HuH-7 (cell line): ENCODE measurements around the gene FYCO1.

Source experiments
- DNase-seq: peaks from one replicate; pipeline ENCODE4 v3.0.0; 2011; ENCODE audit warnings: low spot score

The FYCO1 gene

DNA sequence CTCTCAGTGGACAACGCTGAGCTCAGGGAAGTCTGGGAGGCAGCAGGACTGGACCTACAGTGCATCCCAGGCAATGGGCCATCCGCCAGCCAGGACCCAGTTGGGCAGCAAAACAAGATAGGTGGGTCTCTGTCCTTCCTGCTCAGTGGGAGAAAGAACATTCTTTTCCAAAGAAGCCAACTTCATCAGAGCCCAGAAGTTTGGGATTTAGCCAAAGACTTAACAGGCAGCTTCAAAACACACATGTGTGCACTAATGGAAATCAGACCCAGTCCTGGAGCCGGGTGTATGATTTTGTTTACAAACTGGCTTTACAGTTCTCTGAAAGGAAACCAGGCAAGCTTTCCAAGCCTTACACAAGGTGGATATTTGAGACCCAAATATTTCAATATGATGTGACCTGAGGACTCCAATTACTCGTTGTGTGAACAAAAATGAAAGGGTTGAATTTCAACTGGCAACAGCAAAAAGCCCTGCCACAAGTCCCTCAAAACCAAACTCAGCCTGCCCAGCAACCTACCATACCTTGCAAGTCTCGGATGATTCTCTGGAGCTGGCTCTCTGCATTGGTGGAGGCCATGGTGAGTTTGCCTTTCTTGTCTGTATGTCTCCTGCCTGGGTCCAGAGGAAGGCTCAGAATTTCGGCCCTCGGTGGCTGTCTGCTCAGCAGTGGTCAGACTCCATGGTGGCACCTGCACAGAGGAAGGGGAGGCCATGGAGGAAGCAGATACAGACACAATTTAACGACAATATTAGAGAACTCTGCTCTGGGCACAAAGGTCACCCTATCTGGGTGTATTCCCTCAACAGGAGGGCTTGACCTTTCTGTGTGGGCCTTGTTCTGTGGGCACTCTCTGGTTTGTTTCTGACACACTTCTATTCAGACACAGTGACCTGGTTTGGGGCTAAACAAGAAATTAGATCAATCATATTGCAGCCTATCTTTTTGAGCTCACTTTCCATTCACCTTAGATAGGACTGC, 11.0 kb downstream of the FYCO1 start:
- DNase-seq, result no peak

DNA sequence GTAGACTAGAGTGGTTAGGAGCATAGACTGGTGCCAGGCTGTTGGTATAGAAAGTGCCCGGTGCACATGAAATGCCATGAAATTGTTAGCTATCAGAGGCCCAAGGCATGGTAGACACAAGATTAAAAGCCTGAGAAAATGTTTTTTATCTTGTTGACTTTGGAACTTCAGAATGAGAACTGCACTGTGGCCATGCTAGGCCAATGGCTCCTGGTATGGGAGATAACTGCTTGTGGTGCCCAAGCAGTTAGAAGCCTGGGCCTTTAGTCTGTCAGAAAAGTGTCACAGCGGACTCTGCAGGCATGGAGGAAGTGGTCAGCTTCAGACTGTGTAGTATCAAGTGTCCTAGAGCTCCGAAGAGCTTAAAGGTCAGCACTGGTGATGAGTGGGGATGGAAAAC, 11.9 kb downstream of the FYCO1 start:
- DNase-seq, result no peak

DNA sequence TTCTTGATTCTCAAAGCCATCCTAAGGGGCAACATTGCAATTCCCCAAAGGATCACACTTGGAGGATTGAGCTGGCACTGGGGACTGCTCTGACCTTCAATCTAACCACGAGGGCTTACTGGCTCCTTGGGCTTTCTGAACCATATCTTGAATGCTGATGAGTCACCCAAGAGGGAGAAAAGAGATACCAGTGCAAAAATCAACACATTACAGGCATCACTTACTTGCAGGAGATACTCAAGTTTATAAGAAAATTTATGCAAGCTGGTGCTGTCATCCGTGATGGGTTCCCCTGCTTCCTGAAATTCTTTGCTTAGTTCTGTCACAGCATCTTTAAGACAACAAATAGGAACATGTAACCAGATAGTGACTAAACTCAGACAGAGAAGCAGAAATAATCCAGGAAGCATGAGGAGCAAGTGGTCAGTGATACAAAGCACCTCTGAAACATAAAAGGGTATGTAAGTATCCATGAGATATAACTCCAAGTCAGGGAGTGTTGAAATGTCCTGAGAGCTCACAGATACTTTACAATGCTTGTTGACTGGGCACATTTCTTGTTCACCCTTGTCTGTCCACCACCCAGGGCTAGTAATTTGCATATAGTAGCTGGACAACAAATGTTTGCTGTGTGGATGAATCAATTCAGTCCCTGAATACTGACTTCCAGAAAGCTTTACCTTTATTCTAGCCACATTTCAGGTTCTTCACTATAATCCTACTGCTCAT, 14.1 kb downstream of the FYCO1 start:
- no peak for DNase-seq

DNA sequence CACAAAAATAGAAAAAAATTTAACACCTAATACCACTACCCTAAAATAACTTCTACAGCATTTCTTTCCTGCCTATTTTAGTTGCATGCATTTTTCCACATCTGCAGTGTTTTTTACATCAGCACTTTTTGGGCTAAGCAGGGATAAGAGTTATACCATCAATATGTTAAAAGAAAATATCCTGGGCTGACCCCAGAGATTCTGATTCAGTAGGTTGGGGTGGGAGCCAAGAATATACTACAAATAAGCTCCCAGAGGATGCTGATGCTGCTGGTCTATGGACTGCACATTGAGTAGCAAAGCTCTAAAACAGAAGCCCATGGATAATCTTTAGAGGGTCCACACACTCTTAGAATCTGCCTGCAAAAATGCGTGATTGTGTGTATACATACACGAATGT, 14.8 kb downstream of the FYCO1 start:
- no peak for DNase-seq

DNA sequence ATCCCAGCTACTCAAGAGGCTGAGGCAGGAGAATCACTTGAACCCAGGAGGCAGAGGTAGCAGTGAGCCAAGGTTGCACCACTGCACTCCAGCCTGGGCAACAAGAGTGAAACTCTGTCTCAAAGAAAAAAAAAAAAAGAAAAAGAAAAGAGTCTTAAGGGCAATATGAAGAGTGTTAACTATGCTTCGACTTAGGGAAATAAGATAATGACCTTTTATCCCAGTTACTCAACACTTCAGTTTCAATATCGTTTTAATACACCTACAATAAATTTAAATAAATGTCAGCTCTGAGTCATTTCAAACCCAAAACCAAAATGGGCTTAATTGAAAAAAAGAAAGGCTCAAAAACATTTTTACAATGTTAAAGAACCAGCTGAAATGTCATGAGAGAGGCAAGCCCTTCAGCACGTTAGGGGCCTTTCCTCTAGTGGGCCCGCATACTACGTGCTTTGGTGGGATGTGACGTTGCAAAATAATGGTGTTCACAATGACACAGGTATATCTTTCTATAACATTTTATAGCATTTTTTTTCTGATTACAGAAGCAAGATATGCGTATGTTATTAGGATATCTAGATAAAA, 15.3 kb downstream of the FYCO1 start:
- DNase-seq, result no peak

DNA sequence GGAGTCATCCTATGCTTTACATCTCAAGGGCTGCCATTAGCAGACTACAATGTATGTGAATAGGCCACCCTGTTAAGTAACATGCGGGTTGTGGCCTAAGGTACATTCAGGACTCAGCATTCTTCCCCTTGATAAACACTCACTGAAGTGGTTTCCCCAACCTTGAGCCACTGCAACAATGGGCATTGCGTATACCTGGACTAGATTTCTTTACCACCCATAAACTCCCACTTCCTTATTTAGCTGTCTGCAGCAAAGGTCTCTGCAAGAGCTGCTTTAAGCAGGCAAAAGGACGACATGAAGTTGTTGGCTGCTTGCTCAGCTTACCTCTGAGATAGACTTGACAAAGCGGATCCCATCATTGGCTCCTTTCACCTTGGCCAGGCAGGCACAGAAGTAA, 16.2 kb downstream of the FYCO1 start:
- DNase-seq, result no peak

DNA sequence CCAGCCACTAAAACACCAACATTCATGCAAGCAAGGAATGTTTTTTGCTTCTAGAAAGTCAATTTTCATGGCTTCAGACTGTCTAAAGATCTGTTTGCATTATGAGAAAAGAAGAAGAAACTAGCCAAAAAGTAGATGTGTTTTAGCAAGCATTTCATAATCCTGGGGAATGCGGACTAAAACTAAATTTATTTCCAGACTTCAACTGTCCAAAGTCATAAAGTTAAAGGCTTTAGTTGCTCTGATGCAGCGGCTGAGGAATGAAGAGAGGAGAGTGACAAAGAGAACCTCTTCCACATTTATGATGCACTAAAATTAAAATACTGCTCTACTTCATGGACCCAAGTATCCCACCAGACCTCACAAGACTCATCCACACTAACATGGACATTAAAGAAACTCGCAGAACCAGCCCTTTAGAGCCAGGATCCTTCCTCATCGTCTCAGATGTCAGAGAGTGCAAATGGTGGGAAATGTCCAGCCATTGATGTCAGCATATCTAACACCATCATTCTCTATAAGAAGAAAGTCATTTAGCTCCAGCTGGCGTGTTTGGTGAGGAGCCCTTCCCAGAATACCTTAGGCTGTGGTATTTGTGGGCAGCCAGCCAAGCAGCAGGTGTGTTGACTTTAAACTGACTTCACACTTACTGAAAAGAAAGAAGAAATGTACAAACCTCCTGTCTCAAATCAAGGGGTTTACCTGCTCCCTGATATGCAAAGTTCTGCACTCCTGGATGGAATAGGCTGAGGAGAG, 17.4 kb downstream of the FYCO1 start:
- DNase-seq, result no peak

DNA sequence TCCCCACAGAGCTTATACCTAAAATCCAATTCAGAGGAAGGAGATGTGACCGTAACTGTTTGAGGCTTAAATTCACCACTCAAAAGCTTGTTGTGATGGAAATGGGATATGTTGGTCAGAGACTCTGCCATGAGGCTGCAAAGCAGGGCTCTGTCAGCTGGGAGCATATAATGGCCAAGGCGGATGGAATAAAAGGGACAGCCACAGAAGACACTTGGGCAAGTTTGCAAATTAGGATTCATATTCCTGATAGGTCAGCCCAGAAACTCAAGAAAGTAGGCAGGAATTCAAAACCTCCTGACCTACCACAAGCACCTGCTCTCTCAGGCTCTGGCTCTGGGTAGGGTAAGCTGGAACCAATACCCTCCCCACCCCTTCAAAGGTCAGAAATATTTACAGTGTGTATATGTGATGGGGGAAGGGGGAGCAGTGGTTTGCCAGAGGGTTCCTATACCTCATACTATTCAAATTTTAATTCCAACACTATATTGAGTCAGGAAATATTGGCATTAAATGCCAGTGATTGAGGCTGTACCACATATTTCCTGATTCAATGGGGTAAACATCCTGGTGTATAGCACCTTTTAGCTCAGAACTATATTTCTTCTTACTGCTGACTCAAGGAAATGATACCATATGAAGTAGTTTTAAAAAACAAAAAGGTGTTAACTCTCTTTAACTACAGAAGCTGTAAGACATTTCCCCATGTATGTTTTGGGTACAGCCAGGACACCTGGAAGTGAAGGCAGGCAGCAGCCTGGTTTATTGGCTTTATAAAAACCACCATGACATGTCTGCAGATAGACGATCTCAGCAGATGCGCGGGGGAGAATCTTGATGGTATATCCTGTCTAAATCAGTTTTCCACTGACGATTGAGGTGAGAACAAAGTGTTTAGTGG, 19.2 kb downstream of the FYCO1 start:
- no peak for DNase-seq

DNA sequence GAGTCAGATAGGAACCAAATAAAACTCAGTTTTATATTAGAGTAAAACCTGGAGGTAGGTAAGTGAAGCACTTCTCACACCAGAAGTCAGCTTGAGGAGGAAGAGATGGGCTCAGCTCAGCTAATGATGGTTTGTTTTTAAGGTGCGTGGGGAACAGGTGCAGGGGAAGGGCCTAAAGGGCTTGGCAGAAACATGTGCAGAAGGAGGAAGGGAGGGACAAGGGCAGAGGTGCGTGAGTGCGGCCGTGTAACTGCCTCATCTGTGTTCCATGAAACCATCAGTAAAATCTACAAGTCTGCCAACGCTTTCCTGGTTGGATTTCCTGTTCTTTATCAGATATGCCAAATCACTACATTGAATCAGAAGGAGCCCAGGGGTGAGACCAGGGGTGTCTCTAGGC, 19.9 kb downstream of the FYCO1 start:
- DNase-seq, result no peak

DNA sequence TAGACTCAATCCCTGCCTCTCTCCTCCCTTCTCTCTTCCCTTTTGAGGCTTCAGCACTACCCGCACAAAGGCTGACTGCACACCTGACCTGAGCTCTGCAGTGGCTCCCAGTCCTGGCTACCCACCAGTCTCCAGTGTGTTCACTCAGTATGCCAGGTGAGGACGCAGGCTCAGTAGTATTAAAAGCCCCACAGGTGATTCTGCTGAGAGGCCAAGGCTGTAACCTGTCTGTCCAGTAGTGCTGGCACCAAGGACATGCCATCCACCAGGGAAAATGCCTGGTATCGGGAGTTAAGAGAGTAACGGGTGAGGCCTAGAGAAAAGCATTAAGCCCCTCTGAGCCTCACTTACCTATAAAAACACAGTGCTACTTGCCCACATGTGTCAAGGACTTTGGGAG, 20.9 kb downstream of the FYCO1 start:
- no peak for DNase-seq

DNA sequence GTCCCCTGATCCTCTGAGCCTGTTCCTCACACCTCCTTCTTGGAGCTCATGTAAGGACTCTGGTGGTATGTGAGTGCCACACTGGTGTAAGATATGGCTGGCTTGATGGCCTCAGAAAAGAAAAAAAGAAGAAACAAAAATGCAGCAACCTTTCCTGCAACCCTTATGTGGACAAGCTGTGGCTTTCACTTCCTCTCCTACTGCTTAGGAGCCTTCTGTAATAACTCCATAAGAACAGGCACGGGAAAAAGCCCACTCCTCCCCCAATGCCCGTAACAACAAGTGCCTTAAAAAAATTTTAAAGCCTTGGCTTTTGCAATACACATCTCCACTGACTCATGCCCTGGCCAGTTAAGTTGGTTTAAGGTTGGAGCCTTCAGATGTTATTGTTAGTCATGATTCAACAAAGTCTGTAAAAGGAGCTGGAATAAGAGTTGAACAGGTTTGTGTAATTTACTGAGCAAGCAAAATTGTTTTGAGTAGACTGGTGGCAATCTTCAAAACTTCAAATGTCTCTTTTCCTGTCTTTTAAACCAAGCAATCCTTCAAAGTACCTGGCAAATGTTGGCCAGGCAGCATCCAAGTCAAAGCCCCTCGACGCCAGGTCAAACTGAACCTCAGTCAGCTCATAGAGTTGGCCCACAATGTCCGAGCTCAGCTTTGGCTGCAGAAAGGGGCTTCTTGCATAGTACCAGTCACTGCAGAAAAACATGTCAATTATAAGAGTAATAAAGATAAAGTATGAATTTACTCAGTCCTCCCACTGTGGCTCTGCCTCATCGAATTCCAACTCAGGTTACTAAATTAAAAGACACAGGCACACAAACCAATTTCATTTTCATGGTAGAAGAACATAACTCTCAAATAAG, 22.9 kb downstream of the FYCO1 start:
- no peak for DNase-seq

DNA sequence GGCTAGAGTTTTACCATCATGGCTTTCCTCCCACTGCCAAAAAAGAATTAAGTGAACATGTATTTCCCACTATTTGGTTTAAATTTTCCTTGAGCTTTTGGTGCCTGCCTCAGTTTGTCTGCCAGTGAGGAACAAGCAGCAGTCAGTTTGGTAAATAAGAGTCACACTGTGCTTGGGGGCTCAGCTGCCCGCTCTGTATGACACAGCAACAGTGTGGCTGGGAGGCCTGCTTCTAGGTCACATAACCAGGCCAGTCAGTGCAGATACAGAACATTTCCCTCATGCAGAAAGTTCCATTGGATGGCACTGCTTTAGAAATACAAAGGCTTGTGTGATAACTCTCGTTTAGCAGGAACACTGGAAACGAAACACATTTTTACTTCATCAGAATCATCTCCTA, 25.7 kb downstream of the FYCO1 start:
- DNase-seq, result no peak

DNA sequence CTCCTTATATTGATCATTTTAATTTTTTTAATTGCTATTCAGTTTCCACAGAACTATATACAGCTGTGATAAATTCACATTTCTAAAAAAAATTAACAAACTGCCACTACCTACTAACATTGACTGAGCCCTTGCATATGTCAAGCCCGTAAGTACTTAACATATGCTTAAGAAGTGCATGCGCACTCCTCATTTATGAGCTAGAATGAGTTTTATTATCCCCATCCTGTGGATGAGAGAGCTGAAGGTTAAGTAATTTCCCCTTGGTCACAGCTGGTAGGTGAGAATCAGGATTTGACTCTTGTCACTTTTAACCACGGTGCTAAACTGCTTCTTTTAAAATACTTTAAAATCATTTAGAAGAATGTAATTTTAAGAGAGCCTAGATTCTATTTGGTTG, 26.5 kb downstream of the FYCO1 start:
- DNase-seq, result no peak

DNA sequence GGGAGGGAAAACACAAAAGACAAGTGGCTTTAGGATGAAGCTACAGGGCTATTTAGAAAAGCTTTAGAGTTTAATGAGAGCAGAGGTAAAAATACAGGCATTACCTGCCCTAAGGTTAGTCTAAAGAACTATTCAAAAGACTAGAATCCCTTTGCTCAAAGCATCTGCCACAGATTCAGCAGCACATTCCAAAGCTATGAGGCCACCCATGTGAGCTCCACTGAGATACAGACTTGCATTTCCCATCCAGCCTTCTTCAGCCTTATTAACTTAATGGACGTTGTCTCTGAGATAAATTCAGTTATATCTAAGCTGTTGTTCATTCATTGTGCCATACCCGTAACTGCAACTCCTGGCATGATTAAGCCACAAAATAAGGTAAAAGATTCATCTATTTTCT, 26.9 kb downstream of the FYCO1 start:
- DNase-seq, result no peak

DNA sequence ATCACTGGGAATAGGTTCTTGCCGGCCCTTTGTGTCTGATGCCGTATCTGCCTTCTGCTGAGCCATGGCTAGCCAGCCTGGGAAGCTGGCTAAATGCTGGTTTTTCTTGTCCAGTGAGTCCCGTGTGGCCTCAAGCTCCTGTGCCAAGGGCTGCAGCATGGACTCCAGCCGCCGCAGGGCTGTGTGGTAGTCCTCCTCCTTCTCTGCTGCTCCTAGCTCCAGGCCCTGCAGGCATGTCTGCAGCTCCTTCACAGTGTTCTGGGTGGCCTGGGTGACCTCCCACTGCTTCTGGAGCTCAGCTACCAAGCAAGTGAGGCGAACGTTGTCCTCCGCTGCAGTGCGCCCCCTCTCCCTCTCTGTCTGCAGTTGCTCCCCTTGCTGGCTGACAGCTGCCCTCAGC, 27.5 kb downstream of the FYCO1 start:
- no peak for DNase-seq

DNA sequence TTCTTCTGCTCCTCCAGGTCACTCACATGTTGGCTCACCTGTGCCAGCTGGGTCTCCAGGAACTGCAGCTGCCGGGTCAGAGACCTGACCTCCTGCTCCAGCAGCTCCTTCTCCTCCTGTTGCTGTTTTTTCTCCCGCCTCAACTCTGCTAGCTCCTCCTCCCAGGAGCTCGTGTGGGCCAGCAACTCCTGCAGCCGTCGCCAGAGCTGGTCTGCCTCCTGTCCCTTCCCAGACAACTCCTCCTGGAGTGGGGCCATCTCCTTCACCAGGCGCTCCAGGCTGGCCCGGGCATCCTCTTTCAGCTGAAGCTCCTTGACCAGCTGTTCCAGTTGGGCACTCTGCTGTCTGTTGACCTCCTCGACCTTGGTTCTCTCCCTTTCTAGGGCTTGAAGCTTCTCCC, 27.9 kb downstream of the FYCO1 start:
- no peak for DNase-seq

DNA sequence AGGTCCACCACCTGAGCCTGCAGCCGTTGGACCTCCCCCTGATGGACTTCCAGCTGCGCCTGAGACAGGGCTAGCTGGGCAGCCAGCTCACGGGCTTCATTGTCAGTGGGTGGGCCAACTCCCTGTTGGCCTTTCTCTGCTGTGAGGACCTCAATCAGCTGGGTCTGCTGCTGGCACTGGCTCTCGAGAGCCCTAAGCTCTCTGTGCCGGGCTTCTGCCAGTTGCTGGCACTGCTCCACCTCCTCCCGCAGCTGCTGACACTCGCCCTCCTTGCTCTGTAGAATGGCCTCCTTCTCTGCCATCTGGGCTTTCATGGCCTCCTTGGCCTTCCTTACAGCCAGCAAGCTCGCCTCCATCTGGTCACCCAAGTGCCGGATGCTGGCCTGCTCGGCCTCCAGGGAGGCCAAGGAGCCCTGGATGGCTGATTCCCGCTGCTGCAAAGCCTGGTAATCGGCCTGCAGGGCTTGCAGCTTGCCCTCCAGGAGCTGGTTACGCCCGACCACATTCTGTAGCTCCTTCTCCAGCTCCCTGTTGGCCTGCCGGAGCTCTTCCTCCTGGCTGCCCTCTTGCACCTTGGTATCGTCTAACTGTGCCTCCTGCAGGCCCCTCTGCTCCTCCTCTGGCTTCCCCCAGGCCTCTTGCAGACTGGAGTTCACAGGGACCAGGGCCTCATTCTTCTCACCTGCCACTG, 28.5 kb downstream of the FYCO1 start:
- DNase-seq, result no peak

DNA sequence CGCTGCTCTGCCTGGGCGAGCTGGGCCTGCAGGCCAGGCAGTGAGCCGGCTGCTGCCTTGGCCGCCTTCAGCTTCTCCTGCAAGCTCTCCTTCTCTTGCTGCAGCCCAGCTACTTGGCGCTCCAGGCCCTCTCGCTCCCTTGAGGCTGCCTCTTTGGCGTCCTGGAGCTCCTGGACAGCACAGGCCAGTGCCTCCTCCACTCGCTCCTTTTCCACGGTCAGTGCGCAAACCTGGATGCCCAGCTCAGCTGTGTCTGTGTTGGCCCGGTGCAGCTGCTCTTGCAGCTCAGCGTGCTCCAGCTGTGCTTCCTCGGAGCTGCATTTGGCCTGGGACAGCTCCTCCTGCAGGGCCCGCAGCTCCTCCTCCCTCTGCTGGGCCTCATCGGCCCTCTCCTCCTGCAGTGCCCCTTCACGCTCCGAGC, 29.2 kb downstream of the FYCO1 start:
- DNase-seq, result no peak

DNA sequence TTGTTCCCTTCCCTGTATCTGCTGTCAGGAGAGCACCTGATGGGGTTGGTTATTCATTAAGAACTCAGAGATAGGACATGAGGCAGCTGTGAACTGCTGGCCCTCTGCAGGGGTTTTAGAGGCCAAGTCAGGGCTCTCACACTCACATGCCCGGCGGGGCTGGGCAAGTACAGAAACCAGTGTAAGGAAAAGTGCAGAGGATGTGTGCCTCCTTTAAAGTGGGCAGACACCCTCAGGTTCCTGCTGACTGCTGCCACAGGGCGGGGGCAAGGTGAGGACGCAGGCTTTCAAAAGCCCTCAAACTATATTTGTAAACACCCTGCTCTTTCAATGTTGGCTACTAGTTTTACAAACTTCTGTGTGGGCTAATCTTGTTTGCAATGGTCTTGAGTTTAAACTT, 30.0 kb downstream of the FYCO1 start:
- DNase-seq, result no peak

DNA sequence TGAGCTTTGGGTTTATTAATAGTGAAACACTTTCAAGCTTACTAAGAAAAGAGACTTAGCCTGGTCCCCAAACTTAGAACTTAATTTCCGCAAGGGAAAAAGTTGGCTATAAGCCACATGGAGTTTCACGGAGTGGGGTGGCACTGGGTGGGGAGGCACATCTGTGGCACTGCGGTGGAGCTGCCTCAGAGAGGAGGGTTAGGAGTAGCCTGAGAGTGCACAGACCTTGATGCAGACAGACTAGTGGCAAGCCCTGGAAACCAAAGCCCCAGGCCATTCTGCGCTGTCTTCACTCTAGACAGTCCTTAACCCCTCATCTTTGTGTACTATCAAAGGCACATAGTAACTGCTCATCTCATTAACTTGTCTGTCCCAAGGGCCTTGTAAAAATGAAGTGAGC, 30.4 kb downstream of the FYCO1 start:
- DNase-seq, result no peak
